ENCODE results near the gene CDKAL1.

DNA sequence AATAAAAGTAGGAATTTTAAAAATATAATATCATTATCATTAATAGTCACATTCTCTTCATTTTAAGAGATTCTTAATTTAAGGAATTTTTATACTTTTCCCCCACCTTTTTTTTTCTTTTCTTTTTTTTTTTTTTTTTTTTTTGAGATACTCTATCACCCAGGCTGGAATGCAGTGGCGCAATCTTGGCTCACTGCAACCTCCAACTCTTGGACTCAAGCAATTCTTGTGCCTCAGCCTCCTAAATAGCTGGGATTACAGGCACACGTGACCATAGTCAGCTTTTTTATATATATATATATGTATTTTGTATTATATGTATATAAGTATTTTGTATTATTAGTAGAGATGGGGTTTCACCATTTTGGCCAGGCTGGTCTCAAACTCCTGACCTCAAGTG is 457.7 kb downstream of the CDKAL1 start:
- TF ChIP-seq LEF1 (IDR thresholded peaks at IDR 0.05; ENCODE audit: borderline replicate concordance) (no peak), NFRKB (IDR thresholded peaks at IDR 0.05) (no peak), SP1 (IDR thresholded peaks at IDR 0.05) (no peak), FOXM1 (IDR thresholded peaks at IDR 0.05; ENCODE audit: borderline replicate concordance) (no peak), TARDBP (IDR thresholded peaks at IDR 0.05) (no peak), SUZ12 (IDR thresholded peaks at IDR 0.05) (no peak)
